IPS DF 6.9 (cell line): ENCODE measurements around the gene PEBP1.
A peak's percentile ranks its signal among the peaks of the same experiment; 100 is the strongest.

Experiments
- DNase-seq: peaks from one replicate; pipeline ENCODE4 v3.0.0-alpha.2; 2013; ENCODE audit warnings: low read depth, low spot score
- H3K27ac ChIP-seq: one replicate; pipeline ENCODE4 v1.5.1; 2013; ENCODE audit warnings: low read length, control low read depth
- H3K27me3 ChIP-seq: 2 replicates; pipeline ENCODE4 v1.6.1; 2013; ENCODE audit warnings: mild to moderate bottlenecking, low read length; ENCODE audit not compliant: control insufficient read depth, insufficient read depth
- H3K36me3 ChIP-seq: 2 replicates; pipeline ENCODE4 v1.6.1; 2013; ENCODE audit warnings: low read length; ENCODE audit not compliant: control insufficient read depth, insufficient read depth
- H3K4me1 ChIP-seq: 2 replicates; pipeline ENCODE4 v1.6.1; 2013; ENCODE audit warnings: low read length; ENCODE audit not compliant: control insufficient read depth, insufficient read depth
- H3K4me3 ChIP-seq: 2 replicates; pipeline ENCODE4 v1.5.1; 2013; ENCODE audit warnings: mild to moderate bottlenecking, low read length
- H3K9me3 ChIP-seq: 2 replicates; pipeline ENCODE4 v1.6.1; 2013; ENCODE audit warnings: low read length, inconsistent platforms; ENCODE audit not compliant: control insufficient read depth, insufficient read depth
- WGBS: extraction: QIAGEN DNeasy Blood & Tissue Kit; methylation state at CpG from one replicate; pipeline ENCODE4 v1.1.7; 2013; ENCODE audit warnings: mixed read lengths, missing lambda C conversion rate; ENCODE audit not compliant: insufficient read length, insufficient coverage; 5-methylcytosine and 5-hydroxymethylcytosine counted together

Gene PEBP1

DNA sequence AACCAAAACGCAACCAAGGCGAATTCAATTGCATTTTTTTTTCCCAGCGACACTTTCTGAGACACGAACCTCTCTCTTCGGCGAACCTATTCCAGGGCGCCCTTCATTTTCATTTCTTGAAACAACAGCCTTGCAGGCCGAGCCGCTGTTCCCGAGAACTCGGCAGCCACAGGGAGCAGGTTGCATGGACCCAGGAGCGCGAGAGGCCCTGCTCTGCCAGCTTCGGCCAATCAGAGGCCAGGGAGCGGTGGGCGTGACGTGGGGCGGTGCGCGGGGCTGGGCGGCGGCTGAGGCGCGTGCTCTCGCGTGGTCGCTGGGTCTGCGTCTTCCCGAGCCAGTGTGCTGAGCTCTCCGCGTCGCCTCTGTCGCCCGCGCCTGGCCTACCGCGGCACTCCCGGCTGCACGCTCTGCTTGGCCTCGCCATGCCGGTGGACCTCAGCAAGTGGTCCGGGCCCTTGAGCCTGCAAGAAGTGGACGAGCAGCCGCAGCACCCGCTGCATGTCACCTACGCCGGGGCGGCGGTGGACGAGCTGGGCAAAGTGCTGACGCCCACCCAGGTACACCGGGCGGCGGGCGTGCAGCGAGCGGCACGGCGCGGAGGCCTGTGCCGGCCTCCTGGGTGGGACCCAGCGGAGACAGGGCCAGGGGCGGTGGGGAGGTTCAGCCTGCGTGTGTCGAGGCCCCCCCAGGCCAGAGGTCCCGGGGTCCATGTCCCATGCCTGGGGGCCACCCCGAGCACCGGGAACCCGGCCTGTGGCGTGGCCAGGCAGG lies at the start of gene PEBP1:
Gene PEBP1, plus strand, starts transcription at position 337 of the 771 bp plus-strand sequence. Its CDS starts 86 bp downstream, at position 423.
- Histone ChIP-seq H3K27me3 (no peaks in the 10 kb centered on the region), H3K9me3 (no peaks in the 10 kb centered on the region), H3K4me1 (no peaks in the 10 kb centered on the region), H3K36me3 (peaks cover 11% of the 10 kb centered on the region; the same call in 1 of the 2 replicates), H3K4me3 (peak within 1 kb of the TSS; percentile 51), H3K27ac (no peak within 1 kb of the TSS)
- peak; percentile 61 for DNase-seq
- WGBS, result no CpG with 5 or more reads among the region's 70 CpGs

DNA sequence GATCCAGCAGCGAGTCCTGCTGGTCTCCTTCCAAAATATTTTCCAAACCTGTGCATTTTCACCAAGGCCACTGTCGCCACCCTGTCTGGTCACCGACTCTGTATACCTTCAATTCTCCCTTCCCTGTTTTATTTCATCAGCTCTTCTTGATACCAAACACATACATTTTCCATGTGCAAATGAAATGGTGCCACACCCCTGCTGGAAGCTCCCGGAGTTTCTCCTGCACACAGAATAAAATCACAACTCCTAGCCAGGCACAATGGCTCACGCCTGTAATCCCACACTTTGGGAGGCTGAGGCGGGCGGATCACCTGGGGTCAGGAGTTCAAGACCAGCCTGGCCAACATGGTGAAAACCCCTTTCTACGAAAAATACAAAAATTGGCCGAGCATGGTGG lies 46.1 kb upstream of the PEBP1 start:
- H3K4me1 ChIP-seq, result no peaks in the 10 kb centered on the region

DNA sequence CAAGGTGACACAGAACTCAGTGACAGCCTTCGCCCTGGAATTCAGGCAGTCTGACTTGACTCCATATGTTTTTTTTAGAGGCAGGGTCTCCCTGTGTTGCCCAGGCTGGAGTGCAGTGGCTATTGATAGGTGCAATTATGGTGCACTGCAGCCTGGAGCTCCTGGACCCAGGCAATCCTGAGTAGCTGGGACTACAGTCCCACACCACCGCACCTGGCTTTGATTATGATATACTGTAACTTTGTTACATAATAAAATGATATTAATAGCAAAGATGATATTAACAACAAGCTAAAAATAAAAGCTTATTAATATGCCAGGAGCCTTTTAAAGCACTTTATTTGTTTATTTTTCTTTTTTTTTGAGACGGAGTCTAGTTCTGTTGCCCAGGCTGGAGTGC lies 41.9 kb upstream of the PEBP1 start:
- no peak for DNase-seq
- peaks cover 10% of the 10 kb centered on the region for H3K36me3 ChIP-seq
- H3K27ac ChIP-seq, result no peak overlapping the region
- H3K27me3 ChIP-seq, result no peaks in the 10 kb centered on the region
- H3K9me3 ChIP-seq, result no peaks in the 10 kb centered on the region
- no peaks in the 10 kb centered on the region for H3K4me1 ChIP-seq
- WGBS, result no CpG with 5 or more reads among the region's 3 CpGs
- H3K4me3 ChIP-seq, result no peak overlapping the region

More for the DNA sequence above, 46.1 kb upstream of the PEBP1 start:
- Histone ChIP-seq H3K36me3 (peaks cover 7% of the 10 kb centered on the region), H3K27me3 (no peaks in the 10 kb centered on the region), H3K4me3 (no peak overlapping the region), H3K27ac (no peak overlapping the region), H3K9me3 (no peaks in the 10 kb centered on the region)
- WGBS, result no CpG with 5 or more reads among the region's 9 CpGs
- no peak for DNase-seq

DNA sequence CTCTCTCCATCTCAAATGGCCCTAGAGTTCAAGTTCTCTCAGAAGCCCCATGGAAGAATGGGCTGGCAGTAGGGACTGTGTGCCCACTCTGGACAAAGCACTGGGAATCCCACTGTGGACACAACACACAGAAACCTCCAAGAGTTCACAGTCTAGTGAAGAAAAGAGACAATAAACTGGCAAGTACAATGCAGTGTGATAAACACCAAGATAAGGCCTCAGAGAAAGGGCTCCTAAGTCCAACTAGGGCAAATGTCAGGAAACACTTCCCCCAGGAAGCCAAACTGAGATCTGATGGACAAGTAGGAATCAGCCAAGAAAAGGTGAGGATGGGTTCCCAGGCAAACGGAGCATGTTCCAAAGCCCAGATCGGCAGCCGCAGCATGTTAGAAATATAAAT lies 37.5 kb upstream of the PEBP1 start:
- Histone ChIP-seq H3K4me1 (peaks cover 5% of the 10 kb centered on the region; the same call in 1 of the 2 replicates), H3K4me3 (no peak overlapping the region), H3K36me3 (peaks cover 4% of the 10 kb centered on the region; the same call in 1 of the 2 replicates), H3K9me3 (no peaks in the 10 kb centered on the region), H3K27me3 (no peaks in the 10 kb centered on the region), H3K27ac (no peak overlapping the region)
- WGBS, result no CpG with 5 or more reads among the region's 3 CpGs
- no peak for DNase-seq

DNA sequence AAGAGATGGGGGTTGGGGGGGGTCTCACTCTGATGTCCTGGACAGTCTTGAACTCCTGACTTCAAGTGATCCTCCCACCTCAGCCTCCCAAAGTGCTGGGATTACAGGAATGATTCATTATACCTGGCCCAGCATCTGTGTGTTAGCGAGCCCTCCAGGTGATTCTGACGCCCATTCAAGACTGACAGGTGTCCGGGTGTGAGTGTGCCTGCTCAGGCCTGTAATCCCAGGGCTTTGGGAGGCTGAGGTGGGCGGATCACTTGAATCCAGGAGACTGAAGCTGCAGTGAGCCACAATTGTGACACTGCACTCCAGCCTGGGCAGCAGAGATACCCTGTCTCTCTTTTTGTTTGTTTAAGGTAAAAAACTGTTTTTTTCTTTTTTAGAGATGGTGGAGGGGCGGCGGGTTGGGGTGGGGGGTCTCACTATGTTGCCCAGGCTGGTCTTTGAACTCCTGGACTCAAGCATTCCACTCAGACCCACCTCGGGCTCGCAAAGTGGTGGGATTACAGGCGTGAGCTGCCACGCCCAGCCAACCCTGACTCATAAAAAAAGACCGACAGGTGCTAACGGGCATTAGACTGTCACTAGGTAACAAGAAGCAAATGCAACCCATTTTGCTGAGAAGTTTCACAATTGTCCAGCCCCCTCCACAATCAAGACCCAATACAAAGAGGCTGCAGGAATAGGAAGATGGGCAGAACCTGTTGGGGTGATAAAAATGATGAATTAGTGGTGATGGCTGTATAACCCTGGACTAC lies 36.8 kb upstream of the PEBP1 start:
- DNase-seq, result no peak
- no CpG with 5 or more reads among the region's 12 CpGs for WGBS
- Histone ChIP-seq H3K4me3 (no peak overlapping the region), H3K27ac (no peak overlapping the region), H3K9me3 (no peaks in the 10 kb centered on the region), H3K4me1 (peaks cover 5% of the 10 kb centered on the region; the same call in 1 of the 2 replicates), H3K36me3 (peaks cover 4% of the 10 kb centered on the region; the same call in 1 of the 2 replicates), H3K27me3 (no peaks in the 10 kb centered on the region)

DNA sequence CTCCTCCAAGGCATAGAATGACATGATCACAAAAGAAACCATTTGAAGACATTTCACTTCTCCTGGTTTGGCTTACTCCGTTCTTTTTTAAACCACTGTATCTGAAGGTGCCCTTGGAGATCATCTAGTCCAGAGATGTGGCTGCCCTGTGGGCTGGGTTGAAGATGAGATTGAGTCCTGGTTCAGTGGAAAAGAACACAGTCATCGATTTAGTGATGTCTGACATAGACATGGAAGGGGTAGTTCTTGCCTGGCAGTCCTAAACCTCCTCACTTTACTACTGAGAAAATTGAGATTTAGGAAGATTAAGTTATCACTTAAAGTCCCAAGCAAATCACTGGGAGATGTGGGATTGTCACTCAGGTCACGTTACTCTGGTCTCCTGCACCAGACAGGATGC lies 34.9 kb upstream of the PEBP1 start:
- Histone ChIP-seq H3K27ac (no peak overlapping the region), H3K4me1 (peaks cover 5% of the 10 kb centered on the region; the same call in 1 of the 2 replicates), H3K36me3 (no peaks in the 10 kb centered on the region), H3K27me3 (no peaks in the 10 kb centered on the region), H3K9me3 (no peaks in the 10 kb centered on the region), H3K4me3 (no peak overlapping the region)
- WGBS, result no CpG with 5 or more reads among the region's 3 CpGs
- DNase-seq, result no peak

DNA sequence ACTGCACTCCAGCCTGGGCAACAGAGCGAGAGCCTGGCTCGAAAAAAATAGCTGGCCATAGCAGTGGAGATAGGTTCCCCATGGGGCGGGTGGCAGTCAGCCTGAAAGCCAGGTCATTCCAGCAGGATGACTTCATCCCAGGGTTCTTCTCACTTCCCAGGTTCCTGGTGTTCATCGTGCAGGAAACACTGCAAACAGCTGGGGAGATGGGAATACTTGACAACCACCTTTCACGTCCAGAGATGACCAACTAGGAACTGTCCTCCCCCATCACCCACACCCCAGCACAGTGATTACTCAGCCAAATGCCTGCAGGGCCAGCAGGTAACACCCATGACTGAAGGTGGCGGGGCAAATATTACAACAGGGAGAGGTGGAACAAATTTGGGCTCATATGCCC lies 33.9 kb upstream of the PEBP1 start:
- no peak for DNase-seq

DNA sequence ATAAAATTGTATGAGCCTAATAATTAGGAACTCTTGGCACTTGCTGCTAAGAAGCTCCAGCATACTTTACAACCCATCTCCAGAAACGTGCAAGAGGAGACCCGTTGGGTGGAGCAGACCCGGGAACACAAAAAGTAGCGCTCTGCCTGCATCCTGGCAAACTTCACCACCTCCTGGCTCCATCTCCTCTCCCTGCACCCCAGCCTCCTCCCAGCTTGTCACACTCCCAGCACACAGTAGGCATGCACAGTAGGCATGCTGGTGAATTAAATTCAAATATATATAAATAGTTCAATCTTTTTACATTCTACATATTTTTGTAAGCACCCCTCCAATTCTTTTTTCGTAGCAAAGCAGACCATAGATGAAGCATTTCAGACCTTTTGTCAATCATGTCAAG lies 33.3 kb upstream of the PEBP1 start:
- no peak for DNase-seq
- WGBS, result no CpG with 5 or more reads among the region's 5 CpGs
- Histone ChIP-seq H3K27me3 (no peaks in the 10 kb centered on the region), H3K9me3 (no peaks in the 10 kb centered on the region), H3K36me3 (no peaks in the 10 kb centered on the region), H3K4me1 (peaks cover 5% of the 10 kb centered on the region; the same call in 1 of the 2 replicates), H3K4me3 (peak overlapping the region; percentile 83; the same call in 1 of the 2 replicates), H3K27ac (no peak overlapping the region)

More for the DNA sequence above, 33.9 kb upstream of the PEBP1 start:
- H3K9me3 ChIP-seq, result no peaks in the 10 kb centered on the region
- H3K4me3 ChIP-seq, result no peak overlapping the region
- no peak overlapping the region for H3K27ac ChIP-seq
- H3K4me1 ChIP-seq, result peaks cover 5% of the 10 kb centered on the region; the same call in 1 of the 2 replicates
- no CpG with 5 or more reads among the region's 6 CpGs for WGBS
- no peaks in the 10 kb centered on the region for H3K27me3 ChIP-seq
- no peaks in the 10 kb centered on the region for H3K36me3 ChIP-seq

DNA sequence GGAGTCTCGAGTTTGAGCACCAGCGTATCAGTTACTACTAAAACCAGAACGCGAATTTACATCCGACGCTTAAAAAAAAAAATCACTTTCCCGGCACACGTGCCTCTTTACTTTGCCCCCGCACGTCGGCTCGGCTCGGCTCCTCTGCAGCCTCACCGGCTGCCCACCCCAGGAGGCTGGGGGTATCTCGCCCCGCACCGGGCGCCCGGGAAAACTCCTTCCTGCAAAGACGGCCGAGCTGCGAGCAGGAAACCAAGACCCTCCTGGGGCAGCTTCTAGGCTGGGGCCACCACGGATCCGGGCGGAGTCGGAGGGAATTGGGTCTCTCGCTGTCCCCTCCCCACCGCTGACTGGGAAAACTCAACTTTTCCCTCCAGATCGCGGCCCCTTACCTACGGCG lies 32.7 kb upstream of the PEBP1 start:
- Histone ChIP-seq H3K9me3 (no peaks in the 10 kb centered on the region), H3K27ac (no peak overlapping the region), H3K36me3 (no peaks in the 10 kb centered on the region), H3K4me3 (peak overlapping the region; percentile 83; the same call in 1 of the 2 replicates), H3K27me3 (no peaks in the 10 kb centered on the region), H3K4me1 (peaks cover 5% of the 10 kb centered on the region; the same call in 1 of the 2 replicates)
- WGBS, result no CpG with 5 or more reads among the region's 32 CpGs
- DNase-seq, result no peak

DNA sequence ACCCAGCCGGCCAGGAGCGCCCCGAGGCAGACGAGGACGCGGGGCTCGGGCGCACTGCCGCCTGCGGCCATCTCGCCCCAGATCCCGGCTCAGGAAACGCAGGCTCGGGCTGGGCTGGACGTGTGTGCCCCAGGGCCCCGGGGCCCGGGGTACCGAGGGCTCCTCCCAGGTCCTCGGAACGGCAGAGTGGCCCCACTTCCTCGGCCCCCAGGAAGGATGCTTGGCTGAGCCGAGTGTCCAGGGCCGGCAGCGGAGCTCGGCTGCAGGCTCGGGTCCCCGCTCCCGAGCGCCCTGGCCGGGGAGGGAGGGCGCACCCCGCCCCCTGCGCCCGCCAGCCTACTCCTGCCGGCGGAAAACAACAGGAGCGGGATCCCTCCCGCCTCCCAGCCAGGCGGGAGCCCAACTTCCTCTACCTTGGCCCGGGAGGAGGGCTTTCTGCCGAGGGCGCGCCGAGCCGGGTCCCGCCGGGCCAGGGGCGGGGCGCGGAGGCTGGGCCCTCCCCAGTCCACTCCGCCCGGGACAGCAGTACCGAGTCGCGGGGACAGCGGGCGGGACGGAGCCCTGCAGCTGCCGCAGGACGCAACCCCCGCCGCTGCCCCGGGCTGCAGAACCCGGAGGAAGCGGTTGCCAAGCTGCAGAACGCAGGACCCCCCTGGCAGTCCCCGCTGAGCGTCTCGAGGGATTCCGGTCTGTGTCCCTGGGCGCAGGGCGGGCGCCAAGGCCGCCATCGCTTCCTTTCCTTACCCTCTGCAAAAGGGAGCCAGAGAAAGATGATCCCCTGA lies 32.1 kb upstream of the PEBP1 start, which contains the start of gene VSIG10:
Gene VSIG10, minus strand, starts transcription at position 411 of the 782 bp plus-strand sequence. Its CDS starts 340 bp downstream, at position 71.
- peak; percentile 60 for DNase-seq
- no peaks in the 10 kb centered on the region for H3K27me3 ChIP-seq
- WGBS, result no CpG with 5 or more reads among the region's 75 CpGs
- no peak within 1 kb of the TSS for H3K27ac ChIP-seq
- peaks cover 5% of the 10 kb centered on the region; the same call in 1 of the 2 replicates for H3K4me1 ChIP-seq
- H3K36me3 ChIP-seq, result no peaks in the 10 kb centered on the region
- H3K4me3 ChIP-seq, result peak within 1 kb of the TSS; percentile 83
- H3K9me3 ChIP-seq, result no peaks in the 10 kb centered on the region
